GM12874 (cell line): ENCODE data around the gene CCNF.

Source experiments
- TF ChIP-seq, protein P1 (sequence below): IDR thresholded peaks from 2 replicates; pipeline ENCODE4 v1.5.1; 2011; ENCODE audit warnings: low read depth, mild to moderate bottlenecking, control low read depth, low read length, moderate library complexity; ENCODE audit not compliant: insufficient read depth

Gene CCNF

DNA sequence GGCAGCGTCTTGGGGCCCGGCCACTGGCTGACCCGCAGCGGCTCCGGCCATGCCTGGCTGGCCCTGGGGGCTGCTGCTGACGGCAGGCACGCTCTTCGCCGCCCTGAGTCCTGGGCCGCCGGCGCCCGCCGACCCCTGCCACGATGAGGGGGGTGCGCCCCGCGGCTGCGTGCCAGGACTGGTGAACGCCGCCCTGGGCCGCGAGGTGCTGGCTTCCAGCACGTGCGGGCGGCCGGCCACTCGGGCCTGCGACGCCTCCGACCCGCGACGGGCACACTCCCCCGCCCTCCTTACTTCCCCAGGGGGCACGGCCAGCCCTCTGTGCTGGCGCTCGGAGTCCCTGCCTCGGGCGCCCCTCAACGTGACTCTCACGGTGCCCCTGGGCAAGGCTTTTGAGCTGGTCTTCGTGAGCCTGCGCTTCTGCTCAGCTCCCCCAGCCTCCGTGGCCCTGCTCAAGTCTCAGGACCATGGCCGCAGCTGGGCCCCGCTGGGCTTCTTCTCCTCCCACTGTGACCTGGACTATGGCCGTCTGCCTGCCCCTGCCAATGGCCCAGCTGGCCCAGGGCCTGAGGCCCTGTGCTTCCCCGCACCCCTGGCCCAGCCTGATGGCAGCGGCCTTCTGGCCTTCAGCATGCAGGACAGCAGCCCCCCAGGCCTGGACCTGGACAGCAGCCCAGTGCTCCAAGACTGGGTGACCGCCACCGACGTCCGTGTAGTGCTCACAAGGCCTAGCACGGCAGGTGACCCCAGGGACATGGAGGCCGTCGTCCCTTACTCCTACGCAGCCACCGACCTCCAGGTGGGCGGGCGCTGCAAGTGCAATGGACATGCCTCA, 42.6 kb downstream of the CCNF start:
- TF ChIP-seq, protein P1, sequence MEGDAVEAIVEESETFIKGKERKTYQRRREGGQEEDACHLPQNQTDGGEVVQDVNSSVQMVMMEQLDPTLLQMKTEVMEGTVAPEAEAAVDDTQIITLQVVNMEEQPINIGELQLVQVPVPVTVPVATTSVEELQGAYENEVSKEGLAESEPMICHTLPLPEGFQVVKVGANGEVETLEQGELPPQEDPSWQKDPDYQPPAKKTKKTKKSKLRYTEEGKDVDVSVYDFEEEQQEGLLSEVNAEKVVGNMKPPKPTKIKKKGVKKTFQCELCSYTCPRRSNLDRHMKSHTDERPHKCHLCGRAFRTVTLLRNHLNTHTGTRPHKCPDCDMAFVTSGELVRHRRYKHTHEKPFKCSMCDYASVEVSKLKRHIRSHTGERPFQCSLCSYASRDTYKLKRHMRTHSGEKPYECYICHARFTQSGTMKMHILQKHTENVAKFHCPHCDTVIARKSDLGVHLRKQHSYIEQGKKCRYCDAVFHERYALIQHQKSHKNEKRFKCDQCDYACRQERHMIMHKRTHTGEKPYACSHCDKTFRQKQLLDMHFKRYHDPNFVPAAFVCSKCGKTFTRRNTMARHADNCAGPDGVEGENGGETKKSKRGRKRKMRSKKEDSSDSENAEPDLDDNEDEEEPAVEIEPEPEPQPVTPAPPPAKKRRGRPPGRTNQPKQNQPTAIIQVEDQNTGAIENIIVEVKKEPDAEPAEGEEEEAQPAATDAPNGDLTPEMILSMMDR, result no peak

DNA sequence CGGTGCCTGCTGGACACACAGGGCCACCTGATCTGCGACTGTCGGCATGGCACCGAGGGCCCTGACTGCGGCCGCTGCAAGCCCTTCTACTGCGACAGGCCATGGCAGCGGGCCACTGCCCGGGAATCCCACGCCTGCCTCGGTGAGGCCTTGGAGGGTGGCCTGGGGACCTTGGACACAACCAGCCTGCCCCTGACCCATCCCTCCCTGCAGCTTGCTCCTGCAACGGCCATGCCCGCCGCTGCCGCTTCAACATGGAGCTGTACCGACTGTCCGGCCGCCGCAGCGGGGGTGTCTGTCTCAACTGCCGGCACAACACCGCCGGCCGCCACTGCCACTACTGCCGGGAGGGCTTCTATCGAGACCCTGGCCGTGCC, 43.2 kb downstream of the CCNF start:
- TF ChIP-seq, protein P1, result no peak

DNA sequence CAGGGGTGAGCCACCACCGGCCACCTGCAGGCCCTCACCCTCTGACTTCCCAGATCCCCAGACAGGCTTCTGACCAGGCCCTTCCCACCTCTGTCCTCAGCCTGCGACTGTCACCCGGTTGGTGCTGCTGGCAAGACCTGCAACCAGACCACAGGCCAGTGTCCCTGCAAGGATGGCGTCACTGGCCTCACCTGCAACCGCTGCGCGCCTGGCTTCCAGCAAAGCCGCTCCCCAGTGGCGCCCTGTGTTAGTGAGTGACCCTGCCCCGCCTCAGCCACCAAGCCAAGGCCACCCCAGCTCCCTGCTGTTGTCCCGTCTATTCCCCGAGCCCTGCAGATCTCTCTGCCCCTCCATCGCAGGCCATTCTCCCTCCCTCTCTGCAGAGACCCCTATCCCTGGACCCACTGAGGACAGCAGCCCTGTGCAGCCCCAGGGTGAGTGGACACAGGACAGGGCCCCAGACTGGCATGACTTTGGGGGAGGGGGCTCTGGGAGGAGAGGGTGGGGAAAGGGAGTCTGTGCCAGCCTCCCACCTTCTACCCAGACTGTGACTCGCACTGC, 43.7 kb downstream of the CCNF start:
- TF ChIP-seq, protein P1, result no peak

DNA sequence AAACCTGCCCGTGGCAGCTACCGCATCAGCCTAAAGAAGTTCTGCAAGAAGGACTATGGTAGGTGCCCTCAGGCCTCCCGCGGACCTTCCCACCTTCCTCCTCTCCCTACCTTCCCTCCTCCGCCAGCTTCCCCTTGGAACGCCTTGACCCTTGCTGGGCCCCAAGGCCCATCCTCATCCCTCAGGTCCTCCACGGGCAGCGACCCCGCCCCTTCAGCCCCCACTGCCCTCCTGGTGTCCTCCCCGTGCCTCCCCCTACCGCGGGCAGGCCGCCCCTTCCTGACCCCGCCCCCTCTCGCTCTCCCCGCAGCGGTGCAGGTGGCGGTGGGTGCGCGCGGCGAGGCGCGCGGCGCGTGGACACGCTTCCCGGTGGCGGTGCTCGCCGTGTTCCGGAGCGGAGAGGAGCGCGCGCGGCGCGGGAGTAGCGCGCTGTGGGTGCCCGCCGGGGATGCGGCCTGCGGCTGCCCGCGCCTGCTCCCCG, 44.2 kb downstream of the CCNF start:
- TF ChIP-seq, protein P1, result no peak

DNA sequence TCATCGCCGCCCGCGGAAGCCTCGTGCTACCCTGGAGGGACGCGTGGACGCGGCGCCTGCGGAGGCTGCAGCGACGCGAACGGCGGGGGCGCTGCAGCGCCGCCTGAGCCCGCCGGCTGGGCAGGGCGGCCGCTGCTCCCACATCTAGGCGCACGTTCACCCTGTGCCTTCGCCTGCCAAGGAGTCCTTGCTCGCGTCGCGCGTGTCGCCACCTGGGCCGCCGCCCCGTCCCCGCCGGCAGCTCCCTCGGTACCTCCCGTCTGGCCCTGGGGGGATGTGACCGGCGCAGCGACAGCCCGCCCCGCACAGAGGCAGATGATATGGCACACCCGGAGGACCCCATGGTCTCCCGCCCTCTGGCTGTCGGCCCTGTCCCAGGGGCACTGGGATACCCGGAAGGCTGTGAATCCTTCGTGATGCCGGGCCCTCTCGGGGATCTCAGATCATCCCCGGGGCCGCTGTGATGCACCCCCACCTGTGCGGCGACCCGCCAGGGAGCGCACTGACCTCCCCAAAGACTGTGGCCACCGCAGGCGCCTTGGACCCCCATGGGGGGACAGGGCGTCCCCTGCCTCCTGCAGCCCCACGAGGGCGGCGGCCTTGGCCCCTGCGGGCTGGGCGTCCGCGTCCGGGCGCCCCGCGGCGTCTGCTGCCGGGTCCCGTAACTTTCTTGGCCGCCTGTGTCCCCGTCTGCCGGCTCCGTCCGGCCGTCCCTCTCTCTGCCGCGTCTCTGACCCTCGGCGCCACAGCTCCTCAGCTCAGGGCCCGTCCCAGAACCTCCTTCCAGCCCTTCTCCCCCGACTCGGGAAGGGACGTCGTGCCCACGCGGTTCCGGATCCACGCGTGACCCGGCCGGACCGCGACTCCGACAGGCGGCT, 45.0 kb downstream of the CCNF start:
- TF ChIP-seq, protein P1, result peak; percentile 68

DNA sequence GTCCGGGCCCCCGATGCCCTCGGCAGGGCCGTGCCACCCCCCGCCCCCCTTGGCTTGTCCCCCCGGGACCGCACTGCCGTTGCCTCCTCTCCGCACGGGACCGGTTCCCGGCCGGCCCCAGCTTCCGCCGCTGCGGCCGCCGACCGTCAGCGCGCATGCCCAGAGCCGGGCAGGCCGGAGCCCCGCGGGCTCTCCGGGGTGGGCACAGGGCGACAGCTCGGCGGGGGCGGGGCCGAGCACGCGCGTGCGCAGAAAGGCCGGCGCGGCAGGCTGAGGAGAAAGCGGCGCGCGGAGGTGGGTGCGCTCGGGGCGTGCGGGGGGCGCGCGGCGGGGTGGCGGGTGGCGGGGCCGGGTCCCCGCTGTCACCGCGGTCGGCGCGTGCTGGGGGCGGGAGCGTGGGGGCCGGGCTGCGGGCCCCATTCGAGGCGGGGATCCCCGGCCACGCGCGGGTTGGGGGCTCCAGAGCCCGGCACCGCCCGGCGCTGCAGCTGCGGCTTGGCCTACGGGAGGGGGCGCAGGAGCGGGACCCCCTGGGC, 45.7 kb downstream of the CCNF start, which contains the start of gene TBC1D24:
TSS of gene TBC1D24 (plus strand) at position 251 of the 536 bp plus-strand sequence. CDS start 21,022 bp downstream, outside the sequence.
- TF ChIP-seq, protein P1, result no peak
